K562 (cell line): ENCODE results near the gene HFE. TPM values are rescaled to one million over a fixed set of nuclear protein-coding genes. Genes with fewer than 3 reads are reported as not detected.

ENCODE experiments used
- STAG1 ChIP-seq: sonication (generic); formaldehyde crosslinking; IDR thresholded peaks from 2 replicates; pipeline ENCODE4 v1.5.0; 2020; ENCODE audit warnings: missing genetic modification reagents, borderline replicate concordance
- ZBTB40 ChIP-seq, 2 experiments: fragments of 450-650 bp in 1 of 2; sonication (generic) in 1 of 2; formaldehyde crosslinking in 1 of 2; IDR thresholded peaks; 2 replicates each; pipeline versions ENCODE4 v1.7.1 to v1.9.0; 2016 to 2022; ENCODE audit warnings: inconsistent platforms in 1 of 2, mild to moderate bottlenecking in 1 of 2, missing genetic modification reagents in 1 of 2
- ZNF551 ChIP-seq: fragments of 250-450 bp; sonication (Bioruptor Pico); IDR thresholded peaks from 2 replicates; pipeline ENCODE4 v1.5.0; 2021; ENCODE audit warnings: mild to moderate bottlenecking, moderate library complexity
- polyA plus RNA-seq, 8 experiments: library from polyadenylated mRNA; depleted of rRNA in 4 of 8; stranded (reverse) in 5 of 8; unstranded in 3 of 8; fragments of >200 nt; fragmentation: Nextera tagmentation in 2 of 8; fragmentation: Illumina TruSeq in 1 of 8; extraction: Ambion mirVana in 2 of 8; extraction: Trizol in 1 of 8; gene quantifications; 2 replicates each; pipeline versions ENCODE4 v1.2.1 to v1.2.3, GENCODE V29; 2011 to 2014; ENCODE audit warnings: inconsistent platforms in 1 of 8, missing spikeins in 1 of 8
- total RNA-seq, 7 experiments: library from RNA; depleted of rRNA in 6 of 7; stranded (reverse); fragments of >200 nt in 6 of 7; fragmentation: Illumina TruSeq in 2 of 7; extraction: Trizol in 2 of 7; gene quantifications; 2 replicates each; pipeline versions ENCODE4 v1.2.1 to v1.2.3, GENCODE V29; 2011 to 2021; ENCODE audit warnings: low replicate concordance in 1 of 7
- TF ChIP-seq, protein P1 (sequence below): IDR thresholded peaks from 2 replicates; pipeline ENCODE4 v1.6.1; 2011; ENCODE audit warnings: borderline replicate concordance, low read depth, mild to moderate bottlenecking, moderate library complexity, low read length; ENCODE audit not compliant: insufficient read depth, poor library complexity, severe bottlenecking
- TF ChIP-seq, protein P2 (sequence below): fragments of 250-450 bp; sonication (Bioruptor Pico); IDR thresholded peaks from 2 replicates; pipeline ENCODE4 v1.4.0; 2020
- TF ChIP-seq, protein P3 (sequence below), 2 experiments: fragments of 450-650 bp; IDR thresholded peaks; 2 replicates each; pipeline ENCODE4 v1.6.1; 2018; ENCODE audit warnings: mild to moderate bottlenecking in 2 of 2, low read depth in 1 of 2; ENCODE audit not compliant: partially characterized antibody in 2 of 2

The HFE gene
- total and polyA plus RNA-seq, 9 of the 15 experiments (the other 6 are each of a cell fraction or from before 2014, with no cell fraction given) = 0.14 to 1.2 (median 0.76) TPM

- TF ChIP-seq, protein P1, sequence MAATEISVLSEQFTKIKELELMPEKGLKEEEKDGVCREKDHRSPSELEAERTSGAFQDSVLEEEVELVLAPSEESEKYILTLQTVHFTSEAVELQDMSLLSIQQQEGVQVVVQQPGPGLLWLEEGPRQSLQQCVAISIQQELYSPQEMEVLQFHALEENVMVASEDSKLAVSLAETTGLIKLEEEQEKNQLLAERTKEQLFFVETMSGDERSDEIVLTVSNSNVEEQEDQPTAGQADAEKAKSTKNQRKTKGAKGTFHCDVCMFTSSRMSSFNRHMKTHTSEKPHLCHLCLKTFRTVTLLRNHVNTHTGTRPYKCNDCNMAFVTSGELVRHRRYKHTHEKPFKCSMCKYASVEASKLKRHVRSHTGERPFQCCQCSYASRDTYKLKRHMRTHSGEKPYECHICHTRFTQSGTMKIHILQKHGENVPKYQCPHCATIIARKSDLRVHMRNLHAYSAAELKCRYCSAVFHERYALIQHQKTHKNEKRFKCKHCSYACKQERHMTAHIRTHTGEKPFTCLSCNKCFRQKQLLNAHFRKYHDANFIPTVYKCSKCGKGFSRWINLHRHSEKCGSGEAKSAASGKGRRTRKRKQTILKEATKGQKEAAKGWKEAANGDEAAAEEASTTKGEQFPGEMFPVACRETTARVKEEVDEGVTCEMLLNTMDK = peak; percentile 64
- TF ChIP-seq, protein P2, sequence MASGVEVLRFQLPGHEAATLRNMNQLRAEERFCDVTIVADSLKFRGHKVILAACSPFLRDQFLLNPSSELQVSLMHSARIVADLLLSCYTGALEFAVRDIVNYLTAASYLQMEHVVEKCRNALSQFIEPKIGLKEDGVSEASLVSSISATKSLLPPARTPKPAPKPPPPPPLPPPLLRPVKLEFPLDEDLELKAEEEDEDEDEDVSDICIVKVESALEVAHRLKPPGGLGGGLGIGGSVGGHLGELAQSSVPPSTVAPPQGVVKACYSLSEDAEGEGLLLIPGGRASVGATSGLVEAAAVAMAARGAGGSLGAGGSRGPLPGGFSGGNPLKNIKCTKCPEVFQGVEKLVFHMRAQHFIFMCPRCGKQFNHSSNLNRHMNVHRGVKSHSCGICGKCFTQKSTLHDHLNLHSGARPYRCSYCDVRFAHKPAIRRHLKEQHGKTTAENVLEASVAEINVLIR (CRISPR knock-in tag) = peak; percentile 79
- TF ChIP-seq STAG1 (CRISPR knock-in tag) (no peak), ZNF551 (0 out of 2 replicates have a peak, but pooled peaks have one; percentile 76), ZBTB40 (IDR thresholded peaks at IDR 0.05) (peak; percentile 91), ZBTB40 (CRISPR knock-in tag; IDR thresholded peaks at IDR 0.05) (peak; percentile 48)
- TF ChIP-seq, protein P3, sequence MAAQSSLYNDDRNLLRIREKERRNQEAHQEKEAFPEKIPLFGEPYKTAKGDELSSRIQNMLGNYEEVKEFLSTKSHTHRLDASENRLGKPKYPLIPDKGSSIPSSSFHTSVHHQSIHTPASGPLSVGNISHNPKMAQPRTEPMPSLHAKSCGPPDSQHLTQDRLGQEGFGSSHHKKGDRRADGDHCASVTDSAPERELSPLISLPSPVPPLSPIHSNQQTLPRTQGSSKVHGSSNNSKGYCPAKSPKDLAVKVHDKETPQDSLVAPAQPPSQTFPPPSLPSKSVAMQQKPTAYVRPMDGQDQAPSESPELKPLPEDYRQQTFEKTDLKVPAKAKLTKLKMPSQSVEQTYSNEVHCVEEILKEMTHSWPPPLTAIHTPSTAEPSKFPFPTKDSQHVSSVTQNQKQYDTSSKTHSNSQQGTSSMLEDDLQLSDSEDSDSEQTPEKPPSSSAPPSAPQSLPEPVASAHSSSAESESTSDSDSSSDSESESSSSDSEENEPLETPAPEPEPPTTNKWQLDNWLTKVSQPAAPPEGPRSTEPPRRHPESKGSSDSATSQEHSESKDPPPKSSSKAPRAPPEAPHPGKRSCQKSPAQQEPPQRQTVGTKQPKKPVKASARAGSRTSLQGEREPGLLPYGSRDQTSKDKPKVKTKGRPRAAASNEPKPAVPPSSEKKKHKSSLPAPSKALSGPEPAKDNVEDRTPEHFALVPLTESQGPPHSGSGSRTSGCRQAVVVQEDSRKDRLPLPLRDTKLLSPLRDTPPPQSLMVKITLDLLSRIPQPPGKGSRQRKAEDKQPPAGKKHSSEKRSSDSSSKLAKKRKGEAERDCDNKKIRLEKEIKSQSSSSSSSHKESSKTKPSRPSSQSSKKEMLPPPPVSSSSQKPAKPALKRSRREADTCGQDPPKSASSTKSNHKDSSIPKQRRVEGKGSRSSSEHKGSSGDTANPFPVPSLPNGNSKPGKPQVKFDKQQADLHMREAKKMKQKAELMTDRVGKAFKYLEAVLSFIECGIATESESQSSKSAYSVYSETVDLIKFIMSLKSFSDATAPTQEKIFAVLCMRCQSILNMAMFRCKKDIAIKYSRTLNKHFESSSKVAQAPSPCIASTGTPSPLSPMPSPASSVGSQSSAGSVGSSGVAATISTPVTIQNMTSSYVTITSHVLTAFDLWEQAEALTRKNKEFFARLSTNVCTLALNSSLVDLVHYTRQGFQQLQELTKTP (IDR thresholded peaks at IDR 0.05; ENCODE audit: low read depth in 1 of 2, partially characterized antibody in 2 of 2) = peak; percentile 65 to 89
Observed at GRCh38 chr6:26122793-26123674, 35.8 kb downstream of the HFE start (continued).
